Astrocyte of the spinal cord (primary cell): Measurements from ENCODE around the gene UNK.

Experiments used
- DNase-seq: peaks from one replicate; pipeline ENCODE4 v3.0.0; 2011; ENCODE audit warnings: low read depth, low spot score
- H3K4me3 ChIP-seq: 2 replicates; pipeline ENCODE4 v1.5.1; 2011; ENCODE audit warnings: low read depth, mild to moderate bottlenecking, low read length, moderate library complexity
- CTCF ChIP-seq: IDR thresholded peaks from 2 replicates; pipeline ENCODE4 v1.5.1; 2012; ENCODE audit warnings: low read depth, mild to moderate bottlenecking, low read length, inconsistent platforms
- in situ Hi-C: cut with HindIII; loops from 2 replicates; pipeline ENCODE4 v1.10.0; 2017; ENCODE audit warnings: low sequenced_read_pairs

UNK gene

GRCh38 chr17:75845933-75846691 lies 61.5 kb downstream of the UNK start:
- no peak for TF ChIP-seq CTCF
- DNase-seq, result no peak
- in situ Hi-C loops, result no loop called here
- H3K4me3 ChIP-seq, result no peak overlapping the region

GRCh38 chr17:75846692-75847613 lies 62.3 kb downstream of the UNK start:
- no peak for DNase-seq
- no peak overlapping the region for H3K4me3 ChIP-seq
- no peak for TF ChIP-seq CTCF
- in situ Hi-C loops, result no loop called here

GRCh38 chr17:75847614-75848522 lies 63.3 kb downstream of the UNK start:
- in situ Hi-C loops, result no loop called here
- no peak for TF ChIP-seq CTCF
- H3K4me3 ChIP-seq, result no peak overlapping the region
- no peak for DNase-seq

GRCh38 chr17:75848523-75849278 lies 64.1 kb downstream of the UNK start:
- in situ Hi-C loops, result no loop called here

GRCh38 chr17:75849279-75849646 lies 64.7 kb downstream of the UNK start:
- DNase-seq, result no peak
- in situ Hi-C loops, result no loop called here
- TF ChIP-seq CTCF, result no peak
- no peak overlapping the region for H3K4me3 ChIP-seq

More at GRCh38 chr17:75848523-75849278, 64.1 kb downstream of the UNK start:
- no peak overlapping the region for H3K4me3 ChIP-seq
- TF ChIP-seq CTCF, result peak; percentile 82
- peak; percentile 30 for DNase-seq

- no peak for DNase-seq
- in situ Hi-C loops, result no loop called here
- TF ChIP-seq CTCF, result no peak
- H3K4me3 ChIP-seq, result no peak overlapping the region
These were observed 65.1 kb downstream of the UNK start for GRCh38 chr17:75849724-75850123.
